GM23338 (cell line): ENCODE data around the gene FANCB.

ENCODE experiments used
- CREB1 ChIP-seq: fragments of 250-450 bp; sonication (Bioruptor Pico); IDR thresholded peaks from 2 replicates; pipeline ENCODE4 v1.5.0; 2020; ENCODE audit warnings: low read depth, mild to moderate bottlenecking, moderate library complexity
- CTCF ChIP-seq, 2 experiments: fragments of 200-600 bp in 1 of 2; sonication (generic) in 1 of 2; conservative IDR thresholded peaks; 2 replicates each; pipeline versions ENCODE4 v1.5.1 to v1.6.1; 2016 to 2017; ENCODE audit warnings: antibody characterized with exemption in 2 of 2, low read depth in 2 of 2, mild to moderate bottlenecking in 2 of 2, moderate library complexity in 1 of 2
- EZH2 ChIP-seq: fragments of 200-600 bp; sonication (generic); IDR thresholded peaks from one replicate; pipeline ENCODE4 v1.8.0; 2017; ENCODE audit warnings: antibody characterized with exemption, mild to moderate bottlenecking, low read depth; ENCODE audit not compliant: unreplicated experiment
- EZH2phosphoT487 ChIP-seq: fragments of 200-600 bp; sonication (generic); IDR thresholded peaks from one replicate; pipeline ENCODE4 v1.8.1; 2018; ENCODE audit warnings: antibody characterized with exemption; ENCODE audit not compliant: unreplicated experiment
- JUNB ChIP-seq: IDR thresholded peaks from one replicate; pipeline ENCODE4 v1.6.1; 2016; ENCODE audit warnings: antibody characterized with exemption; ENCODE audit not compliant: unreplicated experiment
- NANOG ChIP-seq: IDR thresholded peaks from 2 replicates; pipeline ENCODE4 v1.6.1; 2016; ENCODE audit warnings: antibody characterized with exemption, borderline replicate concordance
- POLR2AphosphoS5 ChIP-seq: IDR thresholded peaks from 2 replicates; pipeline ENCODE4 v1.6.1; 2016; ENCODE audit warnings: antibody characterized with exemption, low read depth
- ZNF331 ChIP-seq: fragments of 250-450 bp; sonication (Bioruptor Pico); IDR thresholded peaks from 2 replicates; pipeline ENCODE4 v1.5.0; 2020; ENCODE audit warnings: low read depth, mild to moderate bottlenecking, moderate library complexity
- TF ChIP-seq, protein P1 (sequence below): IDR thresholded peaks from 2 replicates; pipeline ENCODE4 v1.6.1; 2016; ENCODE audit warnings: antibody characterized with exemption
- TF ChIP-seq, protein P2 (sequence below): IDR thresholded peaks from one replicate; pipeline ENCODE4 v1.6.1; 2018; ENCODE audit warnings: antibody characterized with exemption; ENCODE audit not compliant: unreplicated experiment

DNA sequence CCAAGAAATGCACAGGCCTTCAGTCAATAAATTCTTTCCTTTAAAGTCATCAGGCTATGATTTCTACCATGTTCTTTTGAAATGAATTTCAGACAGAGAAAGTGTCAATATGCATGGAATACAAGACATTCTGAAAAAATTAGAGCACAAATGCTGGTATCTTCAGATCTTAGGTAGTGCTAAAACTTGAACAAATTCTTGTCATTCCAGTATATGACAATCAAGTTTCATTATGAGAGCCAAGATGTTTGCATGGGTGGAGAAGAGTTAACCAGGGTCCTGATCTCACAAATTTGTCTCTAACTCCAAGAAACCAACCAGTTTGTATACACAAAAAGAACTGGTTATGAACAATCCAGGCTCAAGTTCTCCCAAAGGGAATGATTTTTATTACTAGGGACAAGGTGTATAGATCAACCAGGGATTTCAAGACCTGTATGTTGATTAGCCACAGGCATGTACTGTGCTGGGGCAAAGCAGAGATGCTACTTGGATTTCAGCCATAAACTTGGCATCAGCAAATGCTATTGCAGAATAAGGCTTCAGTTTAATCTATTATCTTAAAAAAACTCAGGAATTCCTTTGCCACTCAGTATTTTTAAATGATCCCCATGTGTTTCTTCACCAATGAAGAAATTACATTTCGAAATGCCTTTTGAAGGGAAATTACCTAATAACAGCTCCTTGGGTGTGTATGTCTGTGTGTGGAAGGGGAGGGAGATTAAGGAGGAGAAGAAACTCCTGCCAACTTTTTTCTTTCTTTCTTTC, 69.7 kb downstream of the FANCB start:
- TF ChIP-seq EZH2 (no peak), CTCF (conservative IDR thresholded peaks at IDR 0.05; ENCODE audit: low read depth in 2 of 2) (no peak), ZNF331 (CRISPR knock-in tag) (no peak), JUNB (no peak), POLR2AphosphoS5 (no peak), NANOG (no peak), EZH2phosphoT487 (no peak), CREB1 (no peak)
- TF ChIP-seq, protein P1, sequence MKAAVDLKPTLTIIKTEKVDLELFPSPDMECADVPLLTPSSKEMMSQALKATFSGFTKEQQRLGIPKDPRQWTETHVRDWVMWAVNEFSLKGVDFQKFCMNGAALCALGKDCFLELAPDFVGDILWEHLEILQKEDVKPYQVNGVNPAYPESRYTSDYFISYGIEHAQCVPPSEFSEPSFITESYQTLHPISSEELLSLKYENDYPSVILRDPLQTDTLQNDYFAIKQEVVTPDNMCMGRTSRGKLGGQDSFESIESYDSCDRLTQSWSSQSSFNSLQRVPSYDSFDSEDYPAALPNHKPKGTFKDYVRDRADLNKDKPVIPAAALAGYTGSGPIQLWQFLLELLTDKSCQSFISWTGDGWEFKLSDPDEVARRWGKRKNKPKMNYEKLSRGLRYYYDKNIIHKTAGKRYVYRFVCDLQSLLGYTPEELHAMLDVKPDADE = no peak
- TF ChIP-seq, protein P2, sequence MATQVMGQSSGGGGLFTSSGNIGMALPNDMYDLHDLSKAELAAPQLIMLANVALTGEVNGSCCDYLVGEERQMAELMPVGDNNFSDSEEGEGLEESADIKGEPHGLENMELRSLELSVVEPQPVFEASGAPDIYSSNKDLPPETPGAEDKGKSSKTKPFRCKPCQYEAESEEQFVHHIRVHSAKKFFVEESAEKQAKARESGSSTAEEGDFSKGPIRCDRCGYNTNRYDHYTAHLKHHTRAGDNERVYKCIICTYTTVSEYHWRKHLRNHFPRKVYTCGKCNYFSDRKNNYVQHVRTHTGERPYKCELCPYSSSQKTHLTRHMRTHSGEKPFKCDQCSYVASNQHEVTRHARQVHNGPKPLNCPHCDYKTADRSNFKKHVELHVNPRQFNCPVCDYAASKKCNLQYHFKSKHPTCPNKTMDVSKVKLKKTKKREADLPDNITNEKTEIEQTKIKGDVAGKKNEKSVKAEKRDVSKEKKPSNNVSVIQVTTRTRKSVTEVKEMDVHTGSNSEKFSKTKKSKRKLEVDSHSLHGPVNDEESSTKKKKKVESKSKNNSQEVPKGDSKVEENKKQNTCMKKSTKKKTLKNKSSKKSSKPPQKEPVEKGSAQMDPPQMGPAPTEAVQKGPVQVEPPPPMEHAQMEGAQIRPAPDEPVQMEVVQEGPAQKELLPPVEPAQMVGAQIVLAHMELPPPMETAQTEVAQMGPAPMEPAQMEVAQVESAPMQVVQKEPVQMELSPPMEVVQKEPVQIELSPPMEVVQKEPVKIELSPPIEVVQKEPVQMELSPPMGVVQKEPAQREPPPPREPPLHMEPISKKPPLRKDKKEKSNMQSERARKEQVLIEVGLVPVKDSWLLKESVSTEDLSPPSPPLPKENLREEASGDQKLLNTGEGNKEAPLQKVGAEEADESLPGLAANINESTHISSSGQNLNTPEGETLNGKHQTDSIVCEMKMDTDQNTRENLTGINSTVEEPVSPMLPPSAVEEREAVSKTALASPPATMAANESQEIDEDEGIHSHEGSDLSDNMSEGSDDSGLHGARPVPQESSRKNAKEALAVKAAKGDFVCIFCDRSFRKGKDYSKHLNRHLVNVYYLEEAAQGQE = no peak
